GM23338 (cell line): Measurements from ENCODE around the gene TANGO2.

Experiments
- CTCF ChIP-seq, 2 experiments: fragments of 200-600 bp in 1 of 2; sonication (generic) in 1 of 2; conservative IDR thresholded peaks; 2 replicates each; pipeline versions ENCODE4 v1.5.1 to v1.6.1; 2016 to 2017; ENCODE audit warnings: antibody characterized with exemption in 2 of 2, low read depth in 2 of 2, mild to moderate bottlenecking in 2 of 2, moderate library complexity in 1 of 2
- EZH2 ChIP-seq: fragments of 200-600 bp; sonication (generic); IDR thresholded peaks from one replicate; pipeline ENCODE4 v1.8.0; 2017; ENCODE audit warnings: antibody characterized with exemption, mild to moderate bottlenecking, low read depth; ENCODE audit not compliant: unreplicated experiment
- POLR2AphosphoS5 ChIP-seq: IDR thresholded peaks from 2 replicates; pipeline ENCODE4 v1.6.1; 2016; ENCODE audit warnings: antibody characterized with exemption, low read depth
- STAT1 ChIP-seq: IDR thresholded peaks from one replicate; pipeline ENCODE4 v1.6.1; 2016; ENCODE audit warnings: antibody characterized with exemption; ENCODE audit not compliant: unreplicated experiment

GRCh38 chr22:20029550-20030225, 8.8 kb downstream of the TANGO2 start:
- TF ChIP-seq POLR2AphosphoS5 (no peak), CTCF (conservative IDR thresholded peaks at IDR 0.05; ENCODE audit: low read depth in 2 of 2) (no peak), STAT1 (no peak), EZH2 (no peak)
